SK-N-SH treated with all-trans-retinoic acid at 6 μM for 48 hours (cell line): Measurements from ENCODE around the gene BACH2.

Experiments used
- ARNTL ChIP-seq: fragments of 450-650 bp; formaldehyde crosslinking; IDR thresholded peaks from 2 replicates; pipeline ENCODE4 v1.5.0; 2020; ENCODE audit warnings: low read depth, mild to moderate bottlenecking, moderate library complexity, borderline replicate concordance
- ISL1 ChIP-seq: fragments of 250-450 bp; sonication (Bioruptor Pico); IDR thresholded peaks from 2 replicates; pipeline ENCODE4 v2.1.2; 2022; ENCODE audit warnings: mild to moderate bottlenecking, moderate library complexity
- PATZ1 ChIP-seq: fragments of 250-450 bp; sonication (Bioruptor Pico); IDR thresholded peaks from 2 replicates; pipeline ENCODE4 v1.8.0; 2020; ENCODE audit warnings: mild to moderate bottlenecking, moderate library complexity, borderline replicate concordance
- RARB ChIP-seq: fragments of 250-450 bp; sonication (Bioruptor Pico); IDR thresholded peaks from 2 replicates; pipeline ENCODE4 v1.8.0; 2021; ENCODE audit warnings: mild to moderate bottlenecking, moderate library complexity
- ZC3H10 ChIP-seq: fragments of 250-450 bp; sonication (Bioruptor Pico); IDR thresholded peaks from 2 replicates; pipeline ENCODE4 v1.5.1; 2021; ENCODE audit warnings: mild to moderate bottlenecking, moderate library complexity
- ZFP3 ChIP-seq: fragments of 250-450 bp; sonication (Bioruptor Pico); IDR thresholded peaks from 2 replicates; pipeline ENCODE4 v1.5.0; 2020; ENCODE audit warnings: mild to moderate bottlenecking, moderate library complexity
- ZFP30 ChIP-seq: fragments of 450-650 bp; formaldehyde crosslinking; IDR thresholded peaks from 2 replicates; pipeline ENCODE4 v1.5.0; 2022; ENCODE audit warnings: mild to moderate bottlenecking, moderate library complexity

- TF ChIP-seq RARB (CRISPR knock-in tag) (no peak), PATZ1 (no peak), ISL1 (CRISPR knock-in tag) (no peak), ZC3H10 (CRISPR knock-in tag) (no peak), ARNTL (no peak), ZFP30 (CRISPR knock-in tag) (no peak), ZFP3 (no peak)
These were observed 183.3 kb downstream of the BACH2 start for GRCh38 chr6:90113389-90113788.
